Islet of Langerhans (tissue), 1 donor: ENCODE data around the gene RAB26.

Experiments
- FAIRE-seq: peaks from one replicate; lab custom pipeline; 2011; peaks lifted over from hg19 to GRCh38; lab: Jason Lieb, UNC

RAB26 gene

GRCh38 chr16:2161911-2162310 is 13.5 kb downstream of the RAB26 start:
- FAIRE-seq: no peak

GRCh38 chr16:2162676-2163118 is 14.3 kb downstream of the RAB26 start:
- no peak for FAIRE-seq

- FAIRE-seq: no peak
Measured at GRCh38 chr16:2163211-2163881, 14.9 kb downstream of the RAB26 start.

- no peak for FAIRE-seq
Measured at GRCh38 chr16:2165861-2166260, 17.4 kb downstream of the RAB26 start.

- FAIRE-seq: no peak
Measured at GRCh38 chr16:2166263-2167067, 18.0 kb downstream of the RAB26 start.

- FAIRE-seq: no peak
Measured at GRCh38 chr16:2167068-2167638, 18.7 kb downstream of the RAB26 start.

- no peak for FAIRE-seq
Measured at GRCh38 chr16:2170080-2170479, 21.7 kb downstream of the RAB26 start.

- no peak for FAIRE-seq
Measured at GRCh38 chr16:2170587-2171435, 22.4 kb downstream of the RAB26 start.

GRCh38 chr16:2171601-2172178 is 23.3 kb downstream of the RAB26 start:
- no peak for FAIRE-seq

GRCh38 chr16:2172688-2173335 is 24.4 kb downstream of the RAB26 start:
- FAIRE-seq: no peak

- no peak for FAIRE-seq
Measured at GRCh38 chr16:2173366-2173765, 24.9 kb downstream of the RAB26 start.

GRCh38 chr16:2173916-2174315 is 25.5 kb downstream of the RAB26 start:
- FAIRE-seq: no peak

- no peak for FAIRE-seq
Measured at GRCh38 chr16:2174396-2175131, 26.1 kb downstream of the RAB26 start.

GRCh38 chr16:2175454-2175853 is 27.0 kb downstream of the RAB26 start:
- no peak for FAIRE-seq

GRCh38 chr16:2176047-2176446 is 27.6 kb downstream of the RAB26 start:
- no peak for FAIRE-seq

- no peak for FAIRE-seq
Measured at GRCh38 chr16:2177101-2177500, 28.7 kb downstream of the RAB26 start.

GRCh38 chr16:2177561-2177960 is 29.1 kb downstream of the RAB26 start:
- FAIRE-seq: no peak

- no peak for FAIRE-seq
Measured at GRCh38 chr16:2178321-2179106, 30.1 kb downstream of the RAB26 start.

GRCh38 chr16:2179107-2179501 is 30.7 kb downstream of the RAB26 start:
- no peak for FAIRE-seq

- FAIRE-seq: no peak
Measured at GRCh38 chr16:2179576-2179975, 31.2 kb downstream of the RAB26 start.
